Measurements from ENCODE around the gene MINDY4.

- TF ChIP-seq CTCF (IDR thresholded peaks at IDR 0.05) (no peak), POLR2A (IDR thresholded peaks at IDR 0.05) (no peak), EP300 (IDR thresholded peaks at IDR 0.05) (no peak)
These were observed 106.8 kb downstream of the MINDY4 start for GRCh38 chr7:30877993-30878392.
